Naive B cell (primary cell): ENCODE measurements around the gene ZMYM5. TPM values are rescaled to one million over a fixed set of nuclear protein-coding genes. Genes with fewer than 3 reads are reported as not detected.
"Not testable (repeated sequence)": the region's sequence is repeated elsewhere in the genome, so short reads cannot be mapped to it uniquely, and the experiment has no call there.

Source experiments
- ATAC-seq, 2 donors: fragments of 150-1000 bp; cut with Tn5 transposase; 2 replicates each; pipeline ENCODE4 v1.10.0; 2021; ENCODE audit warnings: low read depth in 2 of 2, mild to moderate bottlenecking in 2 of 2, moderate library complexity in 2 of 2
- DNase-seq: peaks from one replicate; pipeline ENCODE4 v3.0.0; 2022
- H3K27ac Mint-ChIP-seq, 6 donors: one replicate each; pipeline ENCODE4 v1.8.0; 2020 to 2022; ENCODE audit warnings: mild to moderate bottlenecking in 6 of 6, mixed read lengths in 6 of 6, moderate library complexity in 5 of 6, inconsistent platforms in 2 of 6
- H3K27me3 Mint-ChIP-seq, 3 donors: one replicate each; pipeline ENCODE4 v1.8.0; 2021 to 2022; ENCODE audit warnings: mixed read lengths in 3 of 3, mild to moderate bottlenecking in 1 of 3
- H3K36me3 Mint-ChIP-seq, 2 donors: one replicate each; pipeline ENCODE4 v1.8.0; 2020 to 2022; ENCODE audit warnings: mixed read lengths in 2 of 2, inconsistent platforms in 1 of 2, mild to moderate bottlenecking in 1 of 2
- H3K4me1 Mint-ChIP-seq, 3 donors: one replicate each; pipeline ENCODE4 v1.8.0; 2020 to 2022; ENCODE audit warnings: mixed read lengths in 3 of 3, inconsistent platforms in 1 of 3, mild to moderate bottlenecking in 1 of 3, moderate library complexity in 1 of 3
- H3K4me3 Mint-ChIP-seq, 8 donors: one replicate each; pipeline ENCODE4 v1.8.0; 2020 to 2022; ENCODE audit warnings: mild to moderate bottlenecking in 8 of 8, mixed read lengths in 8 of 8, moderate library complexity in 8 of 8, inconsistent platforms in 2 of 8
- H3K9me3 Mint-ChIP-seq, 7 donors: one replicate each; pipeline ENCODE4 v1.8.0; 2020 to 2022; ENCODE audit warnings: mixed read lengths in 7 of 7, mild to moderate bottlenecking in 5 of 7, inconsistent platforms in 2 of 7, moderate library complexity in 1 of 7
- polyA plus RNA-seq, 6 donors: library from polyadenylated mRNA; unstranded; fragments of 300-500 nt; fragmentation: Illumina TruSeq; gene quantifications; one replicate each; pipeline ENCODE4 v1.2.3, GENCODE V29; 2021; ENCODE audit warnings: low read depth in 6 of 6

ZMYM5 gene
- polyA plus RNA-seq, 6 donors from 2014 or later, result 23.4 to 32.8 (median 29.2) TPM

DNA sequence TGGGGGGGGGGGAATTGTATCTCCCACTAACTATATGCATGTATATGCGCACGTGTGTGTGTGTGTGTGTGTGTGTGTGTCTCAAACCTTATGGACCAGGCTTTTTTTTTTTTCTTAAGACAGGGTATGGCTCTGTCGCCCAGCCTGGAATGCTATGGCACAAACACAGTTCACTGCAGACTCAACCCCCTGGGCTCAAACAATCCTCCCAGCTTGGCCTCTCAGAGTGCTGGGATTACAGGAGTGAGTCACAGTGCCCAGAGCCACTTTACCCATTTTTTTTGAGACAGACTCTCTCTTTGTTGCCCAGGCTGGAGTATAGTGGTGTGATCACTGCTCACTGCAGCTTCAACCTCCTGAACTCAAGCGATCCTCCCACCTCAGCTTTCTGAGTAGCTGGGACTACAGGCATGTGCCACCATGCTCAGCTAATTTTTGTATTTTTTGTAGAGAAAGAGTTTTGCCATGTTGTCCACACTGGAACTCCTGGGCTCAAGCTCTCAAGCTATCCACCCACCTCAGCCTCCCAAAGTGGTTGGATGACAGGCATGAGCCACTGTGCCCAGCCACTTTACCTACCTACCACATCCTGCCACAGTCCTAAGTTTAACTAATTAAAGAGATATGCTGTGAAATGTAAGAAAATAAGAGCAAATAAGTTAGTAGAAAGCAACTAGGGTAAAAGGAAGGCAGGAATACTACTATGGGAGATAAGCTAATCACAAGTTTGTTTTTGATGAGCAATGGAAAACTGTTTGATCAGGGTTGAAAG is 2.4 kb downstream of the ZMYM5 start:
- peak overlapping the region in 6 of 8 donors; percentile 30 to 98 (median 96) for H3K4me3 Mint-ChIP-seq
- ATAC-seq (no peak), DNase-seq (no peak)
- H3K27ac Mint-ChIP-seq, result peak overlapping the region in 4 of 6 donors; percentile 34 to 94 (median 71)
- H3K27me3 Mint-ChIP-seq, result no peaks in the 10 kb centered on the region
- H3K4me1 Mint-ChIP-seq, result peaks cover 22 to 53% (median 30%) of the 10 kb centered on the region in 3 donors
- H3K9me3 Mint-ChIP-seq, result no peaks in the 10 kb centered on the region
- no peaks in the 10 kb centered on the region for H3K36me3 Mint-ChIP-seq

DNA sequence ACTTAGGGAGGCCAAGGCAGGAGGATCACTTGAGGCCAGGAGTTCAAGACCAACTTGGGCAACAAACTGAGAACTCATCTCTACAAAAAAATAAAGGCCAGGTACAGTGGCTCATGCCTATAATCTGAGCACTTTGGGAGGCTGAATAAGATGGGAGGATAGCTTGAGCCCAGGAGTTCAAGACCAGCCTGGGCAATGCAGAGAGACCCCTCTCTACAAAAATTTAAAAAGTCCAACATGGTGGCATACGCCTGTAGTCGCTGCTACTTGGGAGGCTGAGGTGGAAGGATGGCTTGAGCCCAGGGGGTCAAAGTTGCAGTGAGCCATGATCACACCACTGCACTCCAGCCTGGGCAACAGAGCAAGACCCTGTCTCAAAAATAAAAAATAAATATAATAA is 5.8 kb downstream of the ZMYM5 start:
- not testable (repeated sequence) for DNase-seq, ATAC-seq, H3K9me3 Mint-ChIP-seq, H3K36me3 Mint-ChIP-seq, H3K27me3 Mint-ChIP-seq
- Mint-ChIP-seq H3K4me1 (peaks cover 17 to 45% (median 23%) of the 10 kb centered on the region in 3 donors), H3K27ac (peak overlapping the region in 1 of 6 donors; percentile 63), H3K4me3 (peak overlapping the region in 1 of 8 donors; percentile 44)

DNA sequence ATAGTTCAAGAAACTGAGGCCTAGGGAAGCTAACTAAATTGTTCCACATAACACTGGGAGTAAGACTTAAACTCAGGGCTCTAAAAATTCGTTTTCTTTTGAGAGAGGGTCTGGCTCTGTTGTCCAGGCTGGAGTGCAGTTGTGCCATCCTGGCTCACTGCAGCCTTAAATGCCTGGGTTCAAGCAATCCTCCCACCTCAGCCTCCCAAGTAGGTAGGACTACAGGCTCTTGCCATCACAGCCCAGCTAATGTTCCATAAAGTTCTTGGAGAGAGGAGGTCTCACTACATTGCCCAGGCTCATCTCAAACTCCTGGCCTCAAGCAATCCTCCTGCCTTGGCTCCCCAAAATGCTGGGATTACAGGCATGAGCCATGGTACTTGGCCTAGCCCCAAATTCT is 10.7 kb downstream of the ZMYM5 start:
- Mint-ChIP-seq H3K9me3 (no peaks in the 10 kb centered on the region), H3K27ac (no peak overlapping the region), H3K4me3 (no peak overlapping the region), H3K27me3 (no peaks in the 10 kb centered on the region), H3K4me1 (peaks cover 4 to 23% (median 7%) of the 10 kb centered on the region in 3 donors), H3K36me3 (peaks cover 0 to 6% of the 10 kb centered on the region in 2 donors)
- DNase-seq, result no peak
- no peak for ATAC-seq

GRCh38 chr13:19845758-19846157 is 17.7 kb downstream of the ZMYM5 start:
- peak overlapping the region in 1 of 6 donors; percentile 22 for H3K27ac Mint-ChIP-seq
- H3K9me3 Mint-ChIP-seq, result no peaks in the 10 kb centered on the region
- no peak for DNase-seq
- no peak for ATAC-seq
- no peaks in the 10 kb centered on the region for H3K36me3 Mint-ChIP-seq
- no peak overlapping the region for H3K4me3 Mint-ChIP-seq
- peaks cover 0 to 3% (median 3%) of the 10 kb centered on the region in 3 donors for H3K4me1 Mint-ChIP-seq
- H3K27me3 Mint-ChIP-seq, result no peaks in the 10 kb centered on the region

GRCh38 chr13:19838865-19839275 is 24.6 kb downstream of the ZMYM5 start:
- H3K36me3 Mint-ChIP-seq, result peaks cover 0 to 11% of the 10 kb centered on the region in 2 donors
- H3K27ac Mint-ChIP-seq, result peak overlapping the region in 2 of 6 donors; percentile 2 to 65
- no peaks in the 10 kb centered on the region for H3K27me3 Mint-ChIP-seq
- H3K9me3 Mint-ChIP-seq, result no peaks in the 10 kb centered on the region
- H3K4me1 Mint-ChIP-seq, result peaks cover 0 to 3% (median 0%) of the 10 kb centered on the region in 3 donors
- no peak overlapping the region for H3K4me3 Mint-ChIP-seq
- DNase-seq (no peak), ATAC-seq (no peak)

- H3K27ac Mint-ChIP-seq, result peak overlapping the region in 1 of 6 donors; percentile 63
These were observed 27.0 kb downstream of the ZMYM5 start for GRCh38 chr13:19836472-19836871.

GRCh38 chr13:19834704-19835103 is 28.7 kb downstream of the ZMYM5 start:
- no peaks in the 10 kb centered on the region for H3K27me3 Mint-ChIP-seq
- H3K4me3 Mint-ChIP-seq, result no peak overlapping the region
- no peaks in the 10 kb centered on the region for H3K4me1 Mint-ChIP-seq
- no peak overlapping the region for H3K27ac Mint-ChIP-seq
- no peak for ATAC-seq
- no peak for DNase-seq
- H3K9me3 Mint-ChIP-seq, result no peaks in the 10 kb centered on the region
- H3K36me3 Mint-ChIP-seq, result peaks cover 0 to 19% of the 10 kb centered on the region in 2 donors

More at GRCh38 chr13:19836472-19836871, 27.0 kb downstream of the ZMYM5 start:
- no peak overlapping the region for H3K4me3 Mint-ChIP-seq
- no peaks in the 10 kb centered on the region for H3K9me3 Mint-ChIP-seq
- DNase-seq, result no peak
- peaks cover 0 to 19% of the 10 kb centered on the region in 2 donors for H3K36me3 Mint-ChIP-seq
- no peaks in the 10 kb centered on the region for H3K4me1 Mint-ChIP-seq
- no peak for ATAC-seq
- H3K27me3 Mint-ChIP-seq, result no peaks in the 10 kb centered on the region

GRCh38 chr13:19822673-19823072 is 40.8 kb downstream of the ZMYM5 start:
- Mint-ChIP-seq H3K36me3 (peaks cover 15 to 21% of the 10 kb centered on the region in 2 donors), H3K4me1 (peaks cover 0 to 5% (median 0%) of the 10 kb centered on the region in 3 donors), H3K27ac (no peak overlapping the region), H3K4me3 (no peak overlapping the region), H3K9me3 (no peaks in the 10 kb centered on the region), H3K27me3 (no peaks in the 10 kb centered on the region)
- ATAC-seq (no peak), DNase-seq (no peak)

- peak overlapping the region in 1 of 6 donors; percentile 67 for H3K27ac Mint-ChIP-seq
- no peaks in the 10 kb centered on the region for H3K9me3 Mint-ChIP-seq
- H3K4me3 Mint-ChIP-seq, result no peak overlapping the region
- H3K4me1 Mint-ChIP-seq, result no peaks in the 10 kb centered on the region
- H3K27me3 Mint-ChIP-seq, result no peaks in the 10 kb centered on the region
- H3K36me3 Mint-ChIP-seq, result peaks cover 5 to 15% of the 10 kb centered on the region in 2 donors
- peak; percentile 5 for DNase-seq
- no peak for ATAC-seq
These were observed 45.1 kb downstream of the ZMYM5 start for GRCh38 chr13:19818223-19818842.

DNA sequence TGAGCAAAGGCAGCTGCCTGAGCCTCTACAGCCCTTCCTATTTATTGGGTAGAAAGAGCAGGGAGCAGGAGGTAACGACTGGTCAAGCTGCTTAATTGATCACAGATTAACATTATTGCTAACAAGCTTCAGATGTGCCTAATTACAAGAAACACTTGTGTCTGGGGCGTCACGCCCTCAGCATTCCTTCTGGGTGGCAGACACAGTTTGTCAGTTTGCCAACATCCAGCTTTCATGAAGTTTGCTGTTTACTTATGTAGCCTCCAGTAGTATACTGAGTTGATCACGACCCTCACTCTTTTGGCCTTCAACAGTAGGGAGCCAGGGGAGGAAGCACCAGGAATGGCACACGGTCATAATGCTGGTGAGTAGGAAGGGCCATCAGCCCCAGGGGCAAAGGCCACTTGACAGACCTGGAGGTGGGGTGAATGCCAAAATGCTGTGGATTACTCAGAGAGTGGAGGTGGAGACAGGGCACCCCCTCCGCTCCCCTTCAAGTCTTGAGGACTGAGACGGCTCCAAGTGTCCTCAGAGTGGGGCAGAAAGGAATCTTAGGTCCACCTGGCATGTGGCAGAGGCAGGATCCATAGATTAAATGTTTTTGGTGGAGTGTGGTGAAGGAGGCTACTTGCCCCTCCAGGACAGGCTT is 45.8 kb downstream of the ZMYM5 start:
- Mint-ChIP-seq H3K27me3 (no peaks in the 10 kb centered on the region), H3K4me1 (no peaks in the 10 kb centered on the region), H3K9me3 (no peaks in the 10 kb centered on the region), H3K4me3 (no peak overlapping the region), H3K36me3 (peaks cover 5 to 15% of the 10 kb centered on the region in 2 donors), H3K27ac (peak overlapping the region in 1 of 6 donors; percentile 67)
- DNase-seq (no peak), ATAC-seq (no peak)

DNA sequence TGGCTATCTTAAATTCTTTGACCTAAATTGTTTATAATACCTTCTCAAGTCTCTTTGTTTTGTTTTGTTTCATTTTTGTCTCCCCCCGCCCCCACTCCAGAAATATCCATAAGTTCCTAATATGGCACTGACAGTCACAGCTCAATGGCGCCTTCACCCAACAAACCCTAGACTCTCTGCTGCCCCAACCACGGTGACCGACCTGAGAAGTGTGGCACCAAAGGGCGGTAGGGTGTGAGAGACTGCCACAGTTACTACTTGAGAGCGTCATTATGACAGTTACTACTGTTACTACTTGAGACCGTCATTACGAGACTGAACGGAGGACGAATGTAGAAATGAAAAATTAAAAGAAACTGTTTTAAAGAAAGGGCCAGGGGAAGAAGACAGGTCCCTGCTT is 46.3 kb downstream of the ZMYM5 start:
- ATAC-seq (no peak), DNase-seq (no peak)
- no peaks in the 10 kb centered on the region for H3K27me3 Mint-ChIP-seq
- no peak overlapping the region for H3K27ac Mint-ChIP-seq
- peaks cover 5 to 15% of the 10 kb centered on the region in 2 donors for H3K36me3 Mint-ChIP-seq
- no peaks in the 10 kb centered on the region for H3K9me3 Mint-ChIP-seq
- H3K4me1 Mint-ChIP-seq, result no peaks in the 10 kb centered on the region
- H3K4me3 Mint-ChIP-seq, result no peak overlapping the region

DNA sequence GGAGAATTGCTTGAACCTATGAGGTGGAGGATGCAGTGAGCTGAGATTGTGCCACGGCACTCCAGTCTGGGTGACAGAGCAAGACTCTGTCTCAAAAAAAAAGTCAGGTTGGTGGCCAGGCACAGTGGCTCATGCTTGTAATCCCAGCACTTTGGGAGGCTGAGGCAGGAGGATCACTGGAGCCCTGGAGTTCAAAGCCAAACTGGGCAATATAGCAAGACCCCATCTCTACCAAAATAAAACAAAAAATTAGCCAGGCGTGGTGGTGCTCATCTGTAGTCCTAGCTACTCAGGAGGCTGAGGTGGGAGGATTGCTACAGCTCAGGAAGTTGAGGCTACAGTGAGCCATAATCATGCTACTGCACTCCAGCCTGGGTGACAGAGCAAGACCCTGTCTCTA is 47.6 kb downstream of the ZMYM5 start:
- H3K9me3 Mint-ChIP-seq, H3K27me3 Mint-ChIP-seq, DNase-seq, ATAC-seq, H3K4me1 Mint-ChIP-seq, H3K27ac Mint-ChIP-seq, H3K4me3 Mint-ChIP-seq: not testable (repeated sequence)
- peaks cover 5 to 15% of the 10 kb centered on the region in 2 donors for H3K36me3 Mint-ChIP-seq

DNA sequence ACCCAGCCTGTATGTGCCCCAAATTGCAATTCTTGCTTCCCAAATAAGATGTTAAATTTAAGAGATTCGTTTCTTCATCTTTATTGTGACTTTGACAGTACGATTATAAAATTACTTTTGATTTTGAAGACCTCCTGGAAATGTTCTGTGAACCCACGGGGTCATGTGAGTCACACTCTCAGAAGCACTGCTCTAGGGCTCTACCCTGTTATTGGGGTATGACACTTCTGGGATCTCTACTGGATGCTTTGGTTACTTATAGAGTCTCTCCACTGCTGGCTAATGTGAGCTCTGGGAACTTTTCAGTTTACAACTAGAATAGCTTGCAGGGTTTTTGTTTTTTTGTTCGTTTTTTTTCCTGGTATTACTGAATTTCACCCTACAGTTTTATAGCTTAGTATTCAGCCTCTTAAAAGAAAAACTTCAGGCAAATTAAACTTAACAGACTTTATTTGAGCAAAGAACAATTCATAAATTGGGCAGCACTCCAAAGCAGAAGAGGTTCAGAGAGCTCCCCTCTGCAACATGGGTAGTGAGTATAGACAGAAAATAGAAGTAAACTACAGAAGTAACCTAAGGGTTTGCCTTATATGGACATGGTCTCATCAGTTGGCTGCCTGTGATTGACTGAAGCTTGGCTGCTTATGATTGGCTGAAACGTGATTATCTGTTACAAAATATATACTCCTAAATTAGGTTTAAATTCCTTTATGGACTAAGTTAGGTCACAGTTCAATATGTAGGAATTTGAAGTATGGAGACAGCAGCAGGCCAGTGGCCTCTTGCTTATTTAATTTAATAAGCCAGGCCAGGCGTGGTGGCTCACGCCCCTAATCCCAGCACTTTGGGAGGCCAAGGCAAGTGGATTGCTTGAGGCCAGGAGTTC is 52.2 kb downstream of the ZMYM5 start:
- DNase-seq (no peak), ATAC-seq (no peak)
- Mint-ChIP-seq H3K27me3 (no peaks in the 10 kb centered on the region), H3K36me3 (no peaks in the 10 kb centered on the region), H3K27ac (no peak overlapping the region), H3K9me3 (no peaks in the 10 kb centered on the region), H3K4me3 (no peak overlapping the region), H3K4me1 (no peaks in the 10 kb centered on the region)
